Esophagus (tissue), 2 donors: ENCODE data around the gene EEF1AKMT1. TPM values are rescaled to one million over a fixed set of nuclear protein-coding genes. Genes with fewer than 3 reads are reported as not detected.

ENCODE experiments used
- H3K27ac ChIP-seq, 2 donors: one replicate each; pipeline ENCODE4 v1.5.1; 2013; ENCODE audit warnings: low read depth in 2 of 2, mild to moderate bottlenecking in 2 of 2, inconsistent platforms in 1 of 2, low read length in 1 of 2, moderate library complexity in 1 of 2
- H3K27me3 ChIP-seq, 2 donors: one replicate each; pipeline ENCODE4 v1.6.1; 2013; ENCODE audit warnings: low read length in 2 of 2, control low read depth in 1 of 2, mild to moderate bottlenecking in 1 of 2; ENCODE audit not compliant: insufficient read depth in 2 of 2, control insufficient read depth in 1 of 2
- H3K36me3 ChIP-seq, 2 donors: one replicate each; pipeline ENCODE4 v1.6.1; 2013; ENCODE audit warnings: low read length in 1 of 2; ENCODE audit not compliant: control insufficient read depth in 2 of 2, insufficient read depth in 2 of 2
- H3K4me1 ChIP-seq, 2 donors: one replicate each; pipeline ENCODE4 v1.6.1; 2013; ENCODE audit warnings: low read length in 1 of 2; ENCODE audit not compliant: control insufficient read depth in 2 of 2, insufficient read depth in 2 of 2
- H3K4me3 ChIP-seq, 2 donors: one replicate each; pipeline ENCODE4 v1.5.1; 2013; ENCODE audit warnings: low read length in 2 of 2, mild to moderate bottlenecking in 2 of 2, low read depth in 1 of 2, moderate library complexity in 1 of 2
- H3K9me3 ChIP-seq, 2 donors: one replicate each; pipeline ENCODE4 v1.6.1; 2013; ENCODE audit warnings: mild to moderate bottlenecking in 2 of 2, low read depth in 1 of 2, low read length in 1 of 2, moderate library complexity in 1 of 2; ENCODE audit not compliant: control insufficient read depth in 2 of 2, insufficient read depth in 1 of 2
- whole genome bisulfite sequencing, 2 donors: extraction: QIAGEN DNeasy Blood & Tissue Kit; methylation state at CpG; one replicate each; pipeline ENCODE4 v1.1.7; 2013; 5-methylcytosine and 5-hydroxymethylcytosine counted together
- polyA plus RNA-seq, 2 donors: library from polyadenylated mRNA; stranded (reverse); fragments of 200-250 nt; gene quantifications; one replicate each; pipeline ENCODE4 v1.2.3, GENCODE V29; 2013
- donor health status: healthy with polysubstance abuse.
- donor health status: Bipolar disorder and iron deficiency.

The EEF1AKMT1 gene
- polyA plus RNA-seq, 2 donors, result 4.3 to 5.3 TPM

- peak overlapping the region in 1 of 2 donors; percentile 60 for H3K4me3 ChIP-seq
Observed at GRCh38 chr13:20704459-20705069, 69.2 kb downstream of the EEF1AKMT1 start.

GRCh38 chr13:20703780-20704458 is 69.8 kb downstream of the EEF1AKMT1 start:
- WGBS, 2 donors, result 1% methylated on average over 24 to 98 of the region's 98 CpGs
- no peaks in the 10 kb centered on the region for H3K9me3 ChIP-seq
- H3K27ac ChIP-seq, result peak overlapping the region; percentile 37 to 61
- no peaks in the 10 kb centered on the region for H3K27me3 ChIP-seq
- H3K36me3 ChIP-seq, result no peaks in the 10 kb centered on the region
- H3K4me3 ChIP-seq, result peak overlapping the region; percentile 51 to 60
- H3K4me1 ChIP-seq, result peaks cover 2 to 6% of the 10 kb centered on the region in 2 donors

More at GRCh38 chr13:20704459-20705069, 69.2 kb downstream of the EEF1AKMT1 start:
- Histone ChIP-seq H3K27me3 (no peaks in the 10 kb centered on the region), H3K4me1 (peaks cover 2 to 6% of the 10 kb centered on the region in 2 donors), H3K36me3 (no peaks in the 10 kb centered on the region), H3K27ac (peak overlapping the region in 1 of 2 donors; percentile 51), H3K9me3 (no peaks in the 10 kb centered on the region)
- 34 to 42% methylated on average over 10 to 15 of the region's 20 CpGs for WGBS, 2 donors

- Histone ChIP-seq H3K4me3 (peak within 1 kb of the TSS; percentile 56 to 60), H3K9me3 (no peaks in the 10 kb centered on the region), H3K27ac (peak within 1 kb of the TSS; percentile 51 to 61), H3K4me1 (peaks cover 2 to 6% of the 10 kb centered on the region in 2 donors), H3K36me3 (no peaks in the 10 kb centered on the region), H3K27me3 (no peaks in the 10 kb centered on the region)
- WGBS, 2 donors, result 1% methylated on average over 80 to 94 of the region's 94 CpGs
Observed at GRCh38 chr13:20702915-20703779, 70.6 kb downstream of the EEF1AKMT1 start, which contains the start of gene IL17D. Gene IL17D, plus strand, starts transcription at chr13:20703699. Its CDS starts 303 bp downstream, at chr13:20704002.

- Histone ChIP-seq H3K27me3 (no peaks in the 10 kb centered on the region), H3K4me3 (peak overlapping the region in 1 of 2 donors; percentile 60), H3K9me3 (no peaks in the 10 kb centered on the region), H3K36me3 (no peaks in the 10 kb centered on the region), H3K4me1 (peaks cover 2 to 6% of the 10 kb centered on the region in 2 donors), H3K27ac (peak overlapping the region in 1 of 2 donors; percentile 18)
- WGBS, 2 donors, result 24 to 25% methylated on average over 9 of the region's 9 CpGs
Observed at GRCh38 chr13:20702530-20702914, 71.2 kb downstream of the EEF1AKMT1 start.

GRCh38 chr13:20701461-20701860 is 72.3 kb downstream of the EEF1AKMT1 start:
- no peak overlapping the region for H3K4me3 ChIP-seq
- H3K4me1 ChIP-seq, result peaks cover 2 to 6% of the 10 kb centered on the region in 2 donors
- no peaks in the 10 kb centered on the region for H3K27me3 ChIP-seq
- H3K27ac ChIP-seq, result no peak overlapping the region
- H3K9me3 ChIP-seq, result no peaks in the 10 kb centered on the region
- no peaks in the 10 kb centered on the region for H3K36me3 ChIP-seq
- WGBS, 2 donors, result 95 to 100% methylated on average over 3 of the region's 3 CpGs

GRCh38 chr13:20700288-20700687 is 73.5 kb downstream of the EEF1AKMT1 start:
- Histone ChIP-seq H3K27ac (no peak overlapping the region), H3K9me3 (no peaks in the 10 kb centered on the region), H3K4me3 (no peak overlapping the region), H3K27me3 (no peaks in the 10 kb centered on the region), H3K36me3 (no peaks in the 10 kb centered on the region), H3K4me1 (peaks cover 2 to 6% of the 10 kb centered on the region in 2 donors)
- 81 to 86% methylated on average over 6 of the region's 6 CpGs for WGBS, 2 donors

- Histone ChIP-seq H3K36me3 (no peaks in the 10 kb centered on the region), H3K27ac (no peak overlapping the region), H3K9me3 (no peaks in the 10 kb centered on the region), H3K27me3 (no peaks in the 10 kb centered on the region), H3K4me3 (no peak overlapping the region), H3K4me1 (peaks cover 2 to 6% of the 10 kb centered on the region in 2 donors)
- WGBS, 2 donors, result 87 to 88% methylated on average over 9 of the region's 9 CpGs
Observed at GRCh38 chr13:20699715-20700114, 74.0 kb downstream of the EEF1AKMT1 start.

GRCh38 chr13:20696073-20696472 is 77.7 kb downstream of the EEF1AKMT1 start:
- H3K27me3 ChIP-seq, result no peaks in the 10 kb centered on the region
- no peak overlapping the region for H3K4me3 ChIP-seq
- H3K27ac ChIP-seq, result no peak overlapping the region
- no peaks in the 10 kb centered on the region for H3K4me1 ChIP-seq
- WGBS, 2 donors, result 68 to 70% methylated on average over 4 of the region's 4 CpGs
- no peaks in the 10 kb centered on the region for H3K9me3 ChIP-seq
- no peaks in the 10 kb centered on the region for H3K36me3 ChIP-seq

- Histone ChIP-seq H3K9me3 (no peaks in the 10 kb centered on the region), H3K4me3 (no peak overlapping the region), H3K4me1 (no peaks in the 10 kb centered on the region), H3K36me3 (no peaks in the 10 kb centered on the region), H3K27ac (no peak overlapping the region), H3K27me3 (no peaks in the 10 kb centered on the region)
- WGBS, 2 donors, result 68 to 69% methylated on average over 4 of the region's 4 CpGs
Observed at GRCh38 chr13:20691616-20692015, 82.1 kb downstream of the EEF1AKMT1 start.
